Measurements from ENCODE around the gene QRICH2. TPM values are rescaled to one million over a fixed set of nuclear protein-coding genes. Genes with fewer than 3 reads are reported as not detected.

The QRICH2 gene
- total and polyA plus RNA-seq, 2 of the 4 experiments (the other 2 are of a cell fraction), result 4.3 to 4.8 TPM

- CTCF ChIA-PET, result interaction anchor here (0.7 to 1.5 kb wide), 3 partner anchors 17 to 45 kb away, joined by 3 to 7 read pairs (median 4); no protein-coding TSS in a partner anchor
- Histone ChIP-seq H3K23ac (ENCODE audit: low read depth, low read length) (peak overlapping the region; percentile 90), H2AK5ac (ENCODE audit: low read depth, low read length) (peak overlapping the region; percentile 81), H2AK9ac (replicated peaks; ENCODE audit: low read depth, low read length, poor library complexity) (peak overlapping the region; percentile 99), H2BK120ac (ENCODE audit: low read depth, low read length) (no peak overlapping the region), H3K27ac (ENCODE audit: insufficient read depth, low read length) (peak overlapping the region; percentile 93), H3K4me3 (ENCODE audit: insufficient read depth, low read depth, low read length) (peak overlapping the region; percentile 85), H3K18ac (ENCODE audit: low read depth, low read length) (no peak overlapping the region), H4K91ac (ENCODE audit: insufficient read depth, low read depth, low read length) (peak overlapping the region; percentile 23; the same call in 1 of the 2 replicates), H2BK5ac (ENCODE audit: low read depth, low read length, poor library complexity, severe bottlenecking) (peak overlapping the region; percentile 81), H4K20me1 (ENCODE audit: insufficient read depth, low read length) (peaks cover 4% of the 10 kb centered on the region; the same call in 1 of the 2 replicates), H3K27me3 (ENCODE audit: control insufficient read depth, insufficient read depth, low read length) (no peaks in the 10 kb centered on the region), H3K79me1 (ENCODE audit: low read depth in 1 of 2, low read length in 2 of 2) (peaks cover 4 to 38% of the 10 kb centered on the region in 2 experiments; a peak in 3 of 4 replicates), H2BK20ac (ENCODE audit: low read depth, low read length) (no peak overlapping the region), H3K9me1 (ENCODE audit: insufficient read depth, low read length) (no peaks in the 10 kb centered on the region), H2AFZ (replicated peaks; ENCODE audit: low read length, poor library complexity) (peak overlapping the region; percentile 99), H3K9ac (ENCODE audit: low read depth, low read length) (peak overlapping the region; percentile 93), H3K4me2 (ENCODE audit: low read depth, low read length) (peak overlapping the region; percentile 99), H3K36me3 (ENCODE audit: control insufficient read depth, insufficient read depth, low read length) (no peaks in the 10 kb centered on the region), H2BK15ac (ENCODE audit: low read depth, low read length) (no peak overlapping the region), H3K4ac (ENCODE audit: low read depth, low read length) (peak overlapping the region; percentile 77), H4K5ac (ENCODE audit: low read depth, low read length) (peak overlapping the region; percentile 9; the same call in 1 of the 2 replicates), H3K14ac (replicated peaks; ENCODE audit: low read depth, low read length) (peak overlapping the region; percentile 74), H3K4me1 (ENCODE audit: control insufficient read depth, insufficient read depth, low read length) (peaks cover 4% of the 10 kb centered on the region; the same call in 1 of the 2 replicates), H3K9me3 (ENCODE audit: control insufficient read depth, insufficient read depth, low read length) (no peaks in the 10 kb centered on the region), H3K56ac (ENCODE audit: extremely low read depth, insufficient read depth, low read length) (peak overlapping the region; percentile 88), H4K8ac (ENCODE audit: low read depth in 2 of 2, low read length in 2 of 2) (peak overlapping the region; percentile 82 to 93; a peak in 2 of 4 replicates)
- dilution Hi-C loops (cut with HindIII; ENCODE audit: low sequenced_read_pairs, unreplicated experiment) (no loop called here), intact Hi-C loops (cut with micrococcal nuclease) (no loop called here), in situ Hi-C loops (cut with MboI; ENCODE audit: low sequenced_read_pairs) (no loop called here)
- no TSS peak for BruUV-seq (replicated peaks)
- DNase-seq (no peak), ATAC-seq (ENCODE audit: low read depth) (peak; percentile 28)
- POLR2A ChIA-PET (ENCODE audit: unreplicated experiment), result no interaction called here
- TF ChIP-seq FOS (IDR thresholded peaks at IDR 0.05; ENCODE audit: low read depth, low read length), result no peak
- TF ChIP-seq NFE2L2 (IDR thresholded peaks at IDR 0.05; ENCODE audit: low read depth, low read length), result no peak
- TF ChIP-seq CTCF (conservative IDR thresholded peaks at IDR 0.05; ENCODE audit: low read depth, low read length), result no peak
- no peak for TF ChIP-seq MAZ (IDR thresholded peaks at IDR 0.05; ENCODE audit: borderline replicate concordance, low read depth, low read length)
- TF ChIP-seq, protein P1, sequence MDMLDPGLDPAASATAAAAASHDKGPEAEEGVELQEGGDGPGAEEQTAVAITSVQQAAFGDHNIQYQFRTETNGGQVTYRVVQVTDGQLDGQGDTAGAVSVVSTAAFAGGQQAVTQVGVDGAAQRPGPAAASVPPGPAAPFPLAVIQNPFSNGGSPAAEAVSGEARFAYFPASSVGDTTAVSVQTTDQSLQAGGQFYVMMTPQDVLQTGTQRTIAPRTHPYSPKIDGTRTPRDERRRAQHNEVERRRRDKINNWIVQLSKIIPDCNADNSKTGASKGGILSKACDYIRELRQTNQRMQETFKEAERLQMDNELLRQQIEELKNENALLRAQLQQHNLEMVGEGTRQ (IDR thresholded peaks at IDR 0.05; ENCODE audit: low read depth, low read length), result no peak
- TF ChIP-seq CHD1 (IDR thresholded peaks at IDR 0.05; ENCODE audit: low read depth, low read length), result no peak
- TF ChIP-seq RAD21 (IDR thresholded peaks at IDR 0.05; ENCODE audit: low read length), result no peak
- no peak for TF ChIP-seq RFX5 (IDR thresholded peaks at IDR 0.05; ENCODE audit: low read depth, low read length)
- WGBS, 2 experiments (ENCODE audit: extremely low coverage in 2 of 2, insufficient read length in 1 of 2), result 4% methylated on average over 15 of the region's 51 CpGs; no CpG with 5 or more reads in 1 of the 2 experiments
These were observed 45.0 kb upstream of the QRICH2 start for GRCh38 chr17:76353004-76353598.
